Astrocyte (in vitro differentiated cells and primary cell): ENCODE measurements around the gene TLNRD1. TPM values are rescaled to one million over a fixed set of nuclear protein-coding genes. Genes with fewer than 3 reads are reported as not detected.

Experiments used
- DNase-seq: peaks from one replicate; pipeline ENCODE4 v3.0.0-alpha.2; 2010; ENCODE audit warnings: low read depth
- FAIRE-seq: peaks from 2 replicates; lab custom pipeline; 2011; peaks lifted over from hg19 to GRCh38; lab: Jason Lieb, UNC
- H2AFZ ChIP-seq: 2 replicates; pipeline ENCODE4 v1.6.0; 2012; ENCODE audit warnings: low read depth, low read length, inconsistent platforms
- H3K27ac ChIP-seq: 2 replicates; pipeline ENCODE4 v1.5.1; 2011; ENCODE audit warnings: low read depth, low read length, inconsistent platforms
- H3K27me3 ChIP-seq: 2 replicates; pipeline ENCODE4 v1.6.0; 2011; ENCODE audit warnings: low read length, inconsistent platforms; ENCODE audit not compliant: insufficient read depth
- H3K36me3 ChIP-seq: 2 replicates; pipeline ENCODE4 v1.5.1; 2011; ENCODE audit warnings: low read length, inconsistent platforms; ENCODE audit not compliant: insufficient read depth
- H3K4me1 ChIP-seq: 2 replicates; pipeline ENCODE4 v1.5.1; 2011; ENCODE audit warnings: low read length, inconsistent platforms; ENCODE audit not compliant: insufficient read depth
- H3K4me2 ChIP-seq: 2 replicates; pipeline ENCODE4 v1.6.0; 2012; ENCODE audit warnings: low read length, inconsistent platforms
- H3K4me3 ChIP-seq: 2 replicates; pipeline ENCODE4 v1.5.1; 2011; ENCODE audit warnings: low read depth, mild to moderate bottlenecking, low read length, inconsistent platforms; ENCODE audit not compliant: insufficient read depth
- H3K79me2 ChIP-seq: 2 replicates; pipeline ENCODE4 v1.6.0; 2012; ENCODE audit warnings: mild to moderate bottlenecking, low read length, inconsistent platforms; ENCODE audit not compliant: insufficient read depth
- H3K9ac ChIP-seq: 2 replicates; pipeline ENCODE4 v1.6.0; 2012; ENCODE audit warnings: mild to moderate bottlenecking, low read length, inconsistent platforms
- H3K9me3 ChIP-seq: 2 replicates; pipeline ENCODE4 v1.5.1; 2012; ENCODE audit warnings: low read depth, mild to moderate bottlenecking, low read length, inconsistent platforms; ENCODE audit not compliant: insufficient read depth
- H4K20me1 ChIP-seq: 2 replicates; pipeline ENCODE4 v1.6.0; 2012; ENCODE audit warnings: low read length, inconsistent platforms; ENCODE audit not compliant: insufficient read depth
- H3K27ac Mint-ChIP-seq: one replicate; pipeline ENCODE4 v1.8.0; 2021; ENCODE audit warnings: mild to moderate bottlenecking, mixed read lengths; ENCODE audit not compliant: unreplicated experiment
- H3K27me3 Mint-ChIP-seq: one replicate; pipeline ENCODE4 v1.8.0; 2021; ENCODE audit warnings: low read depth, mixed read lengths; ENCODE audit not compliant: unreplicated experiment
- H3K36me3 Mint-ChIP-seq: one replicate; pipeline ENCODE4 v1.8.0; 2021; ENCODE audit warnings: low read depth, mixed read lengths; ENCODE audit not compliant: unreplicated experiment
- H3K4me1 Mint-ChIP-seq: one replicate; pipeline ENCODE4 v1.8.0; 2021; ENCODE audit warnings: low read depth, mixed read lengths; ENCODE audit not compliant: unreplicated experiment
- H3K4me3 Mint-ChIP-seq: one replicate; pipeline ENCODE4 v1.8.0; 2021; ENCODE audit warnings: mild to moderate bottlenecking, moderate library complexity, mixed read lengths; ENCODE audit not compliant: unreplicated experiment
- H3K9me3 Mint-ChIP-seq: one replicate; pipeline ENCODE4 v1.8.0; 2021; ENCODE audit warnings: mild to moderate bottlenecking, mixed read lengths; ENCODE audit not compliant: unreplicated experiment
- CTCF ChIP-seq: IDR thresholded peaks from 2 replicates; pipeline ENCODE4 v1.5.1; 2011; ENCODE audit warnings: low read depth, mild to moderate bottlenecking, inconsistent platforms, low read length, moderate library complexity; ENCODE audit not compliant: insufficient read depth
- EZH2 ChIP-seq: IDR thresholded peaks from 2 replicates; pipeline ENCODE4 v1.6.1; 2012; ENCODE audit warnings: mild to moderate bottlenecking, low read length, inconsistent platforms; ENCODE audit not compliant: insufficient read depth
- total RNA-seq: library from RNA; stranded (reverse); gene quantifications from 2 replicates; pipeline ENCODE4 v1.2.1, GENCODE V29; 2021

The TLNRD1 gene
- total RNA-seq, 1 donor from 2014 or later: 24.2 TPM

DNA sequence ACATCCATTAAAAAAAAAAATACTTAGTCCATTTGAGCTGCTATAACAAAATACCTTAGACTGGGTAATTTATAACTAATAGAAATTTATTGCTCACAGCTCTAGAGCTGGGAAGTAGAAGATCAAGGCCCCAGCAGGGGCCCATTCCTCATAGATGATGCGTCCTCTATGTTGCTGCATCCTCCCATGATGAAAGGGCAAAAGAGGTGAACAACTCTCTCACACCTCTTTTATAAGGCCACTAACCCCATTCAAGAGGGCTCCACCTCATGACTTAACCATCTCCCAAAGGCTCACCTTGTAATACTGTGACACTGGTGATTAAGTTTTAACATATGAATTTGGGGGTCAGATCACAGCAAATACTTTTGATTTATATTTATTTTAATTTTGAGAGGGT, 3.0 kb upstream of the TLNRD1 start:
- Histone ChIP-seq H3K27me3 (no peaks in the 10 kb centered on the region), H2AFZ (no peak overlapping the region), H3K36me3 (no peaks in the 10 kb centered on the region), H3K4me2 (no peak overlapping the region), H3K4me1 (peaks cover 5% of the 10 kb centered on the region), H3K9me3 (no peaks in the 10 kb centered on the region), H3K79me2 (peaks cover 22% of the 10 kb centered on the region), H3K4me3 (no peak overlapping the region), H3K27ac (no peak overlapping the region), H3K9ac (no peak overlapping the region), H4K20me1 (peaks cover 8% of the 10 kb centered on the region)
- no peak overlapping the region for H3K4me3 Mint-ChIP-seq
- DNase-seq (no peak), FAIRE-seq (no peak)
- H3K27ac Mint-ChIP-seq: no peak overlapping the region
- no peak for TF ChIP-seq EZH2
- TF ChIP-seq CTCF: no peak
- peaks cover 2% of the 10 kb centered on the region for H3K27me3 Mint-ChIP-seq
- H3K4me1 Mint-ChIP-seq: no peaks in the 10 kb centered on the region
- no peaks in the 10 kb centered on the region for H3K36me3 Mint-ChIP-seq
- H3K9me3 Mint-ChIP-seq: peaks cover 2% of the 10 kb centered on the region

DNA sequence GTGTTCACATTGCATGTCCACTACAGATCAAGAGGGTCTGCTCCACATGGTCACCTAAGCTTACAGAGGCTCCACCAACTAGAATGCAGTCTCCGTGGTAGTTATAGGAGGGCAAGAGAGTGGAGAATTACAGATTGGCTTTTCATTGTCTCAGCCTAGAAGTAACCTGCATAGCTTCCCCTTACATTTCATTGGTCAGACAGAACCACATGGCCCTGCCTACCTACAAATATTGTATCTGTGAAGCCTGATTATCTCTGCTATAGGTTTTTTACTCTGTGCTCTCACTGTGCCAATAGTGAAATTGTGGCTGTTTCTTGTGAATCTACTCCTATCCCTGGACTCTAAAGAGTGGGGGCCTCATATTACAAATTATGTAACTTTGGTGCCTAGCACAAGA, 2.5 kb upstream of the TLNRD1 start:
- H3K9ac ChIP-seq: no peak overlapping the region
- Mint-ChIP-seq H3K27me3 (peaks cover 2% of the 10 kb centered on the region), H3K4me3 (no peak overlapping the region), H3K36me3 (no peaks in the 10 kb centered on the region), H3K4me1 (no peaks in the 10 kb centered on the region), H3K27ac (no peak overlapping the region), H3K9me3 (peaks cover 2% of the 10 kb centered on the region)
- H3K79me2 ChIP-seq: peaks cover 28% of the 10 kb centered on the region
- no peak for DNase-seq
- no peak overlapping the region for H2AFZ ChIP-seq
- H3K27ac ChIP-seq: no peak overlapping the region
- peaks cover 9% of the 10 kb centered on the region for H3K4me1 ChIP-seq
- no peaks in the 10 kb centered on the region for H3K36me3 ChIP-seq
- no peaks in the 10 kb centered on the region for H3K27me3 ChIP-seq
- no peaks in the 10 kb centered on the region for H3K9me3 ChIP-seq
- H3K4me2 ChIP-seq: no peak overlapping the region
- TF ChIP-seq EZH2 (no peak), CTCF (no peak)
- no peak for FAIRE-seq
- no peak overlapping the region for H3K4me3 ChIP-seq
- peaks cover 13% of the 10 kb centered on the region for H4K20me1 ChIP-seq

GRCh38 chr15:80999623-81000036, 1.1 kb upstream of the TLNRD1 start:
- H3K27me3 Mint-ChIP-seq: peaks cover 2% of the 10 kb centered on the region
- no peaks in the 10 kb centered on the region for H3K36me3 Mint-ChIP-seq
- peaks cover 2% of the 10 kb centered on the region for H3K9me3 Mint-ChIP-seq
- Histone ChIP-seq H4K20me1 (peaks cover 26% of the 10 kb centered on the region), H3K9me3 (no peaks in the 10 kb centered on the region), H3K79me2 (peaks cover 42% of the 10 kb centered on the region), H3K36me3 (peaks cover 3% of the 10 kb centered on the region), H3K4me3 (peak overlapping the region; percentile 85), H2AFZ (no peak overlapping the region), H3K9ac (peak overlapping the region; percentile 94), H3K4me2 (peak overlapping the region; percentile 95), H3K4me1 (peaks cover 14% of the 10 kb centered on the region), H3K27ac (no peak overlapping the region), H3K27me3 (no peaks in the 10 kb centered on the region)
- no peak for TF ChIP-seq EZH2
- no peak for FAIRE-seq
- H3K4me1 Mint-ChIP-seq: peaks cover 12% of the 10 kb centered on the region
- peak overlapping the region; percentile 97 for H3K4me3 Mint-ChIP-seq
- no peak overlapping the region for H3K27ac Mint-ChIP-seq
- no peak for DNase-seq
